Cerebellar nuclear complex (tissue), 1 donor: ENCODE data around the gene EEF1AKMT1.
"Not testable (repeated sequence)": the region's sequence is repeated elsewhere in the genome, so short reads cannot be mapped to it uniquely, and the experiment has no call there.

Source experiments
- DNase-seq, 2 experiments: peaks; one replicate each; lab custom pipeline; 2025; lab: John Stamatoyannopoulos, UW

Gene EEF1AKMT1

GRCh38 chr13:20778311-20778710, 4.5 kb upstream of the EEF1AKMT1 start:
- no peak for DNase-seq

GRCh38 chr13:20776751-20777150, 3.0 kb upstream of the EEF1AKMT1 start:
- DNase-seq, result no peak

- DNase-seq, result no peak
Observed at GRCh38 chr13:20775961-20776360, 2.2 kb upstream of the EEF1AKMT1 start.

GRCh38 chr13:20774746-20775145, 985 bp upstream of the EEF1AKMT1 start:
- DNase-seq, result no peak

- no peak for DNase-seq
Observed at GRCh38 chr13:20772401-20773131, 1.2 kb downstream of the EEF1AKMT1 start.

GRCh38 chr13:20769834-20770233, 3.9 kb downstream of the EEF1AKMT1 start:
- no peak for DNase-seq

GRCh38 chr13:20769091-20769490, 4.7 kb downstream of the EEF1AKMT1 start:
- DNase-seq, result no peak

- no peak for DNase-seq
Observed at GRCh38 chr13:20767309-20767943, 6.3 kb downstream of the EEF1AKMT1 start.

GRCh38 chr13:20760872-20761271, 12.9 kb downstream of the EEF1AKMT1 start:
- DNase-seq, result no peak

- no peak for DNase-seq
Observed at GRCh38 chr13:20754009-20754408, 19.8 kb downstream of the EEF1AKMT1 start.

- DNase-seq, result no peak
Observed at GRCh38 chr13:20749377-20749776, 24.4 kb downstream of the EEF1AKMT1 start.

- not testable (repeated sequence) for DNase-seq
Observed at GRCh38 chr13:20743830-20744404, 29.8 kb downstream of the EEF1AKMT1 start.

- DNase-seq, result no peak
Observed at GRCh38 chr13:20740021-20740420, 33.7 kb downstream of the EEF1AKMT1 start.

- DNase-seq, result no peak
Observed at GRCh38 chr13:20738616-20739015, 35.1 kb downstream of the EEF1AKMT1 start.

- no peak for DNase-seq
Observed at GRCh38 chr13:20729633-20730585, 43.9 kb downstream of the EEF1AKMT1 start.

GRCh38 chr13:20728579-20729311, 45.0 kb downstream of the EEF1AKMT1 start:
- no peak for DNase-seq

GRCh38 chr13:20727856-20728255, 45.9 kb downstream of the EEF1AKMT1 start:
- DNase-seq, result no peak

- no peak for DNase-seq
Observed at GRCh38 chr13:20721454-20722357, 52.1 kb downstream of the EEF1AKMT1 start.

GRCh38 chr13:20721058-20721453, 52.7 kb downstream of the EEF1AKMT1 start:
- DNase-seq, result no peak

GRCh38 chr13:20720499-20720898, 53.3 kb downstream of the EEF1AKMT1 start:
- no peak for DNase-seq
